HG02610 (cell line): ENCODE measurements around the gene TNF.
A peak's percentile ranks its signal among the peaks of the same experiment; 100 is the strongest.

ENCODE experiments used
- ATAC-seq: cut with Tn5 transposase; IDR thresholded peaks from one replicate; pipeline ENCODE4 v1.9.1; 2021; ENCODE audit warnings: mild to moderate bottlenecking, moderate library complexity; ENCODE audit not compliant: unreplicated experiment

Gene TNF

DNA sequence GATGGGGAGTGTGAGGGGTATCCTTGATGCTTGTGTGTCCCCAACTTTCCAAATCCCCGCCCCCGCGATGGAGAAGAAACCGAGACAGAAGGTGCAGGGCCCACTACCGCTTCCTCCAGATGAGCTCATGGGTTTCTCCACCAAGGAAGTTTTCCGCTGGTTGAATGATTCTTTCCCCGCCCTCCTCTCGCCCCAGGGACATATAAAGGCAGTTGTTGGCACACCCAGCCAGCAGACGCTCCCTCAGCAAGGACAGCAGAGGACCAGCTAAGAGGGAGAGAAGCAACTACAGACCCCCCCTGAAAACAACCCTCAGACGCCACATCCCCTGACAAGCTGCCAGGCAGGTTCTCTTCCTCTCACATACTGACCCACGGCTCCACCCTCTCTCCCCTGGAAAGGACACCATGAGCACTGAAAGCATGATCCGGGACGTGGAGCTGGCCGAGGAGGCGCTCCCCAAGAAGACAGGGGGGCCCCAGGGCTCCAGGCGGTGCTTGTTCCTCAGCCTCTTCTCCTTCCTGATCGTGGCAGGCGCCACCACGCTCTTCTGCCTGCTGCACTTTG is at the start of gene TNF:
TNF (plus strand) TSS at position 231 of the 567 bp plus-strand sequence; CDS start at position 408, 177 bp downstream.
- no peak for ATAC-seq

DNA sequence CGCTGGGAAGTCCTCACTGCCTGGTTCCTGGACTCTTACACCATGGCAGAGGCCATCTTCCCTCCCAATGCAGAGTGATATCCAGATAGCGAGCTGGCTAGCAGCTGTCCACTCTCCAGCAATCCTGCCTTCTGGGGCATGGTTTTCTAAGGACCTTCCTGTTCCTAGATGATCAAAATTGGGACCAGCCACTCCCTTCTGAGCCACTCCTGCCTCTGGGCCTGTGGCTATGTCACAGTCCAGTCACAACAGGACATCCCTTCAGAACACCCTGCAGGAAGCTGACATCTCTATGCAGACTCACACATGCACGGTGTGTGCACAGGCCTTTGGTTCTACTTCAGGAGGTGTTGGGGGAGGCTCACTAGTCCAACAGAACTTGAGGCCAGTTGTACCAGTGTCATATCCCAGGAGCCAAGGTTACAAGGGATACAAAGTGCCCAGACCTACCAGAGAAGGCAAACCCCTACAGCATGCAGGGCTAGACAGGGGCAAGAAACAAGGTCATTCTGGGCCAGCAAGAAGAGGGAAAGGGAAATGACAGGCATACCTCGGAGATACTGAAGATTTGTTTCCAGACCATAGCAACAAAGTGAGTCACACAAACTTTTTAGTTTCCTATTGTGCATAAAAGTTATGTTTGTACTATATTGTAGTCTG is 49.3 kb upstream of the TNF start:
- no peak for ATAC-seq

DNA sequence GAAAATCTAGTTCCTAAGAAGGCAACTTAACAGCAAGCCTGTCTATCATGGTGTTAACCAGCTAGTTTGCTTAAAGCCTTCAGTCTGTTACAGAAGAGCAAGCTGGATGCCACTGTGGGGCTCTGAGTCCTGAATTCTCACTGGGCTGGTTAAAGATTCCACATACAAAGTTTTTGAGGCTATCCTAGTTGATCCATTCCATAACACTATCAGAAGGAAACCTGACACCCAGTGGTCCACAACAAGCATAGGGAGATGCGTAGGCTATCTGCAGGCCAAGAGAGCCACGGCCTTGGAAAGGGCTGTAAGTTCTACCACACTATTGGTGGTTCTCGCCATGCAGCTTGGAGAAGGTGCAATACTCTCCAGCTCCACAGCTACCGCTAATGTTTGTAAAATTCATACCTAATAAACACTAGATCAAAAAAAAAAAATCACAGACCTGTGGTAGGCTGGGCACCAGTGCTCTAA is 47.0 kb upstream of the TNF start:
- ATAC-seq, result no peak

DNA sequence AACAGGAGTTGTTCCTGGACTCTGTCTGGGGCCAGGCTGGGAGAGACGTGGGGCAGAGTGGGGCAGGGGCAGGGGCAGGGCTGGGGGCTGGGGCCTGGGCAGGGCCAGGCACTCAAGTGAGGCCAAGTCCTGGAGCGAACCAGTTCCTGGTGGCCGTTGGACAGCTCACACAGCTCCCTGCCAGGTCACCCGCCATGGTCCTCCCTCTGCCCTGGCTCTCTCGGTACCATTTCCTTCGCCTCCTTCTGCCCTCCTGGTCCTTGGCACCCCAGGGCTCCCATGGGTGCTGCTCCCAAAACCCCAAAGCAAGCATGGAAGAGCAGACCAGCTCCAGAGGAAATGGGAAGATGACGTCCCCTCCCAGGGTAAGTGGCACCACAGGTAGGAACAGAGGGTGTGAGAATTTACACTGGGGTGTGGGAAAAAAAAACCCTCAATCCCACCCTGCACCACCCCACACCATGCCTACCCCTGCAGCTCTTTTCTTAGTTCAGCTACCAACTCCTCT is 46.5 kb upstream of the TNF start, which contains the start of gene MCCD1:
MCCD1 (plus strand) TSS at position 142 of the 508 bp plus-strand sequence; CDS start at position 195, 53 bp downstream.
- ATAC-seq, result no peak

DNA sequence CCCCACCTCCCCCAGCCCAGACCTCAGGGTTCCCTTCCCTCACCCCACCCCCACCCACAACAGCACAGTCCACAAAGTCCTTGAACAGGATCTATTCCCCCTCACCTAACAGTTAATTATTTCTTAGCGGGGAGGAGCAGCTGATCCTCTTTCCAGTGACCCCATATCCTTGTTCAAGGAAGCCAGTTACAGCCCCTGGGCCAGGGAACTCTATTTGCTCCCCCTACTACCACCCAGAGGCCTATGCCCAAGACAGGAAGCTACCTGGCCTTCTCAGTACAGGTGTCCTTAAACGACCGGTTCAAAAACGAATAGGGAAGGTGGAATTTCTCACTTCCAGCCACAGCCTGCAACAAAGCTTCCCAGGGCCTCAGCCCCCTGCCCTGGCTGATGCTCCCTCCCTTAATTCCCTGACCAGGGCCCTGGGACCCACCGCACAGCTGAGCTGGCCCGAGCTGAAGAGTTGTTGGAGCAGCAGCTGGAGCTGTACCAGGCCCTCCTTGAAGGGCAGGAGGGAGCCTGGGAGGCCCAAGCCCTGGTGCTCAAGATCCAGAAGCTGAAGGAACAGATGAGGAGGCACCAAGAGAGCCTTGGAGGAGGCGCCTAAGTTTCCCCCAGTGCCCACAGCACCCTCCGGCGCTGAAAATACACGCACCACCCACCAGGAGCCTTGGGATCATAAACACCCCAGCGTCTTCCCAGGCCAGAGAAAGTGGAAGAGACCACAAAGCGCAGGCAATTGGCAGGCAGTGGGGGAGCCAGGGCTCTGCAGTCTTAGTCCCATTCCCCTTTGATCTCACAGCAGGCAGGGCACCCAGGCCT is 45.8 kb upstream of the TNF start:
- no peak for ATAC-seq

DNA sequence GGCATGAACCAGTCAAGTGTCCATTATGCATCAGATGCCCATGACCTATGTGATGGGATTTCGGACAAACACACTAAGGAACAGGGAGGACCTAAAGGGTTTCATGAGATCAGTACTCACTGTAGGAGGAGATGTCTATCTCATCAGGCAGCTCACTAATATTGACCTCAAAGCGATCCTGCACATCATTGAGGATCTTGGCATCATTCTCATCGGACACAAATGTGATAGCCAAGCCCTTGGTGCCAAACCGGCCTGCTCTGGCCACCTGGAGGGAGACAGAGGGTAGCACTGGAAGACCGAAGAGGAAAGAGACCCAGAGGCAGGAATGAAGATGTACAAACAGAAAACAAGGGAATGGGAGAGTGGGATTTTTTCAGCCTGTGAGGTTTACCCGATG is 44.7 kb upstream of the TNF start:
- no peak for ATAC-seq

DNA sequence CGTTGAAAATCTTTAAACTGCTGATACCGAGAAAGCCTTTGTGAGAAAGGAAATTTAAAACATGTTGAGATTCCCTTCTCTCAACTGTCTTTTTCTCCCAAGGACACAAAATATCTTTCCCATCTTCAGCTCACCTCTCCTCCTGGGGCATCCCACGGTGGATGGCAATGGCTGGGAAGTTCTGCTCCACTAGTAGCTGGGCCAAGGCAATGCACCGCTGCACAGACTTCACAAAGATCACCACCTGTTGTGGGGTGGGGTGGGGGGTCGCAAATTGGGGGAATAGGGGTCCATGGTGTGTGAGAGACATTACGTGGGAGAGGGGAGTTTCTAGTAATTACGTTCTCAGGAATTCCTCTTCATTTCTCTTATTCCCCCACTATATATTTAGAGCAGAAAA is 44.2 kb upstream of the TNF start:
- no peak for ATAC-seq

DNA sequence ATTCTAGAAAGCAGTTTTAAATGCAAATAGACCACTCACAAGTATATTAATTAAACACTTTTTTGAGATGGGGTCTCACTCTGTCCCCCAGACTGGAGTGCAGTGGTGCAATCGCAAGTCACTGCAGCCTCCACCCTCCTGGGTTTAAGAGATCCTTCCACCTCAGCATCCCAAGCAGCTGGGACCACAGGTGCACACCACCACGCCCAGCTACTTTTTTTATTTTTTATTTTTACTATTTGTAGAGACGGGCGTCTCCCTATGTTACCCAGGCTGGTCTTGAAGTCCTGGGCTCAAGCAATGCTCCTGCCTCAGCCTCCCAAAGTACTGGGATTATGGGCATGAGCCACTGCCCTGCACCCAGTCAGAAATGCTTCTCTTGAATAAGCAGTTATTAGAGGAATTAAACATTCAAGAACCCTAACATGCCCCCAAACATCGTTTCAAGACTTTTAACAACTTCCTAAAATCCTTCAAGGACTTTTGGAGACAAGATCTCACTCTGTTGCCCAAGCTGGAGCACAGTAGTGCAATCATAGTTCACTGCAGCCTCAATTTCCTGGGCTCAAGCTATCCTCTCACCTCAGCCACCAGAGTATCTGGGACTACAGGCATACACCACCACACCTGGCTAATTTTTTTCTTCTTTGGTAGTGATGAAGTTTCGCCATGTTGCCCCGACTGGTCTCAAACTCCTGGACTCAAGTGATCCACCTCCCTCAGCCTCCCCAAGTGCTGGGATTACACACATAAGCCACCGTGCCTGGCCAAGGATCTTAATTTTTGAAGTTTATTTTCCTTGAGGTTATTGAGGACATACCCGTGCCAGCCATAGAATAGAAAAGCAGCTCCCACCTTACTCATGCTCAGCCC is 43.4 kb upstream of the TNF start:
- no peak for ATAC-seq

DNA sequence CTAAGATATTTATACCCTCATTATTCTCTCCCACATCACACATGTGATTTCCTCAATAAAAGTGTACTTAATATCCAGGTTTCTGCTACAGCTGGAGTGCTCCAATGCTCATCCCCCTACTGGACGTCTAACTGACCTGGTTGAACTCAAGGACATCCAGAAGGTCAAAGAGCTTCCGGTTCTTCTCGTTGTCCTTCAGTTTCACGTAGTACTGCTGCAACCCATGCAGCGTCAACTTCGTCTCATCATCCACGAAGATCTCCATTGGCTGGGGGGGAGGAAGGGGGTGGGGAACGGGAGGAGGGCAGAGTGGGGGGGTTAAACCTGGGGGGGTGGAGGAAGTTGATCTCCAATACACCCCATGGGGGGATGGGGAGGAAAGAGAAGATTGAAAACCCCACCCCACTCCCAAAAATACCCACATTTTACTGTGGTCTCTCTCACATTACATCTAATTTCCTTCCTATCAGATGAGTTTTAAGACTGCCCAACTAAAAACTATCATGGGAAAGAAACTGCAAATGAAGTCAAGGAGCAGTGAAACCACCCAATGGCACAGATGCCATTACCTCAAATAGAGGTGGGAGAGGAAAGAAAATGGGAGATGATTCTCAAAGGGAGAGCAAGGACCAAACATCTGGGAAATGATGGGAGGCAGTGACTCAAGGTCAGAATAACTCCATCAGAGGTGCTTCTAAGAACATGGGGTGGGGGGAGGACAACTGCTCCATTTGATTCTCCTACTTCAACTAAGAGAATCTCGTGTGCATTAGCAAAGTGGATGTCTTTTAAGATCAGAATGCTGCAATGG is 42.5 kb upstream of the TNF start:
- ATAC-seq, result no peak

DNA sequence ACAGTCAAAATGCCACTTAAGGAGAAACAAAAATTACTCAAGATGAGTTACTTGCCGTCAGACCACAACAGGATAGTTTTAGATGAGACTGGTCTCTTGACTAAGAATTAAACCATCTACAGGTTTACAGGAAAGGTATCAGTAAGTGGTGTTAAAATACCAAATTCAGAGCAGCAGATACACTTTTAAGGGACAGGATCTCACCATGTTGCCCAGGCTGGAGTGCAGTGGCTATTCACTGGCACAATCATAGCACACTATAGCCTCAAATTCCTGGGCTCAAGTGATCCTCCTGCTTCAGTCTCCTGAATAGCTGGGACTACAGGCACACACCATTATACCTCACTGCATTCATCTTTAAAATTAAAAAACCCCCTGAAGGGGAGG is 41.9 kb upstream of the TNF start:
- ATAC-seq, result no peak

DNA sequence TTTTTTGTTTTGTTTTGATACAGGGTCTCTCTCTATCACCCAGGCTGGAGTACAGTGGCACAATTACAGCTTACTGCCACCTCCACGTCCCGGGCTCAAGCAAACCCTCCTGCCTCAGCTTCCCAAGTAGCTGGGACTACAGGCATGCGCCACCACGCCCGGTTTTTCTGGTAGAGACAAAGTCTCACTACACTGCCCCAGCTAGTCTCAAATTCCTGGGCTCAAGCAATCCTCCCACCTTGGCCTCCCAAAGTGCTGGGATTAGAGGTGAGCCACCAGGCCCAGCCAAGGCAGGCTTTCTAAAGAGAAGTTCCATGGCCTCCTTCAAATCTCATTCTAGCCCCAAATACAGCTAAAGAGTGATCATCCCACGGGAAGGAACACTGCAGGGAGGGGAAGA is 41.4 kb upstream of the TNF start:
- no peak for ATAC-seq

DNA sequence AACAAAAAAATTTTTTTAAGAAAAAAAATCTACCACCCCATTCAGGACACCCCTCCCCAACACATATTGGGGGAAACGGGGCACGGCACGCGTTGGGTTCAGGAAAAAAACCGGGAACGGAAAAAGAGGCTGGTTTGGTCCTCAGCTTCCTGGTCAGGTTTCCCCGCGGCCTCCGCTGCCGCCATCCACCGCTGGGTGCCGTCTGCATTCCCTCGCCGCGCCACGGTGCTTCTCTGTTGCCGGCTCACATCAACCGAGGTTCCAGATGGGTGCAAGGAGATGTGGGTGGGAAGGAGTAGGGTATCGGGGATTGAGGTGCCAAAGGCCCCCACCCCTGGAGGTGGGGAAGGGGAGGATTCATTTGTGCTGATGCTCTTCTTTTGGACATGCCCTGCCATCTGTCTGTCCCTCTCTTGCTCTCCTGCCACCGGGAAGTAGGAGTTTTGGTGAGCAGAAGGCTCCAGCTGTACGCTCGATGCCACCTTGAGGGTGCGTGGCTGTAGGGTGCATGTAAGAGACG is 40.8 kb upstream of the TNF start:
- no peak for ATAC-seq

DNA sequence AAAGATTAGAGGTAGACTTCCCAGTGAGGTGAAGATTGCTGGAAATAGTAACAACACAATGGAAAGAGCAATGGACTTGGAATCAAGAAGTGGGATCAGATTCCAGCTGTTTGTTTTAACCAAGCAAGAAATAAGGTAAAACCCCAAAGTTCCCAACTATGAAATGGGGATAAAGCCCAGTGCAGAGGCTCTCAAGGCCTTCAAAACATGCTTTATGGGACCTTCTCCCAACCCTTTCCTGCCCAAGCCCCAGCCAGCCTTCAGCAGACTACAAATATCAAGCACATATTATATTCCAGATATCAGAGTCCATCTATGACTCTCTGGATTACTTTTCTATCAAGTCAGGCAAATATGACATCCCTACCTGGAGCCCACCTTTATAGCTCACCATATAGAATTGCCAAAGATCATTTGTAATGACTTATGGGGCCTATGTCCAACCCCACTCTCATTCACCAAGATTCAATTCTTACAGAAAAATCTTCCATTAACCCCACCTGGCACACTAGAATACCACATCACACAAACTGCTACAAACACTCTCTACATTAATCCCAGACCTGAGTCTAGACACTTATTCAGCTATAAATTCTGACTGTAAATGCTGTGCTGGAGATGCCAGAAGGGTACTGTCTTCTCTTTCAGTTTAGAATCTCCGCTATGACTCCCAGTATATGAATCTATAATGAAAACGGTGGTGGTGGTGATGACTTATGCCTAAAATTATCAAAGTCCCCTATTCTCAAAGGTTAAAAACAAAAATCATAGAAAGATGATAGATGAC is 39.6 kb upstream of the TNF start:
- ATAC-seq, result no peak

DNA sequence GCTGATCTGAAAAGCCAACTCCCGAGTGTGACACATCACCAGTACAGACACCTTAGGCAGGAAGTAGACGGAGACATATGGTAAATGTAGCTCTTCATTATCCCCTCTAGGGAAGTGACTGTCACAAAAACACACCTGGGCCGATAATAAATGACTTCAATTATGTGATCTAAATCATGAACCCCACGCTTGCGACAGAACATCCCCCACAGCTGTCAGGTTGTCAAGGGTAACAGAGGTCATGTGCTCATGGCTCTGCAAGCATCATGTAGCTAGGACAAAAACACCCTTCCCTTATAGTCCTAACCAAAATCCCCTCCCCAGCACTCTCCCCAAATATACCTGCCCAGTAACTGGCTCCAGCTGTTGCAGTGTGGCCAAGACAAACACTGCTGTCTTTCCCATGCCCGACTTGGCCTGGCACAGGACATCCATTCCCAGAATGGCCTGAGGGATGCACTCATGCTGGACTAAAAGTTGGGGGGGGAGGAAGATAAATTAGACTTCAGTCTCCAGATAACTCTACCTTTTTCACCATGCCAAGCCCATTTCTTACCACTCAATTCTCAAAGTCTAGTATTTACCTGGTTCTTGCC is 36.5 kb upstream of the TNF start:
- ATAC-seq, result no peak

DNA sequence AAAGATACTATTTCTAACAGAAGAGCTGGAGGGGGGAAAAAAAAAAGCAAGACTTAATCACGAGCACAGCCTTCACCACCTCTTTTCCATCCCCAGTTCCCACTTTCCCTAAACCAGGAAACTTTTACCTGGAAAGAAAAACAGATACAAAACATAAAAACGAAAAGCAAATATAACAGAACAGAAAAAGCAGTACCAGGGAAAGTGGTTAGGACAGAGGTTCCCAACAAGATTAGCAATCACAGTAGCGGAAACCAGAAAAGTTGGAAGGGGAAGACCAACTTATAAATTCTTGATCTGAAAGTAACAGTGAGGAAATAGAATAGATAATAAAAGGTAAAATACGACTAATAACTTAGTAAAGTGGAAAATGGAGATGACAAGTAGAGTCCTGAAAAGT is 34.7 kb upstream of the TNF start:
- no peak for ATAC-seq

DNA sequence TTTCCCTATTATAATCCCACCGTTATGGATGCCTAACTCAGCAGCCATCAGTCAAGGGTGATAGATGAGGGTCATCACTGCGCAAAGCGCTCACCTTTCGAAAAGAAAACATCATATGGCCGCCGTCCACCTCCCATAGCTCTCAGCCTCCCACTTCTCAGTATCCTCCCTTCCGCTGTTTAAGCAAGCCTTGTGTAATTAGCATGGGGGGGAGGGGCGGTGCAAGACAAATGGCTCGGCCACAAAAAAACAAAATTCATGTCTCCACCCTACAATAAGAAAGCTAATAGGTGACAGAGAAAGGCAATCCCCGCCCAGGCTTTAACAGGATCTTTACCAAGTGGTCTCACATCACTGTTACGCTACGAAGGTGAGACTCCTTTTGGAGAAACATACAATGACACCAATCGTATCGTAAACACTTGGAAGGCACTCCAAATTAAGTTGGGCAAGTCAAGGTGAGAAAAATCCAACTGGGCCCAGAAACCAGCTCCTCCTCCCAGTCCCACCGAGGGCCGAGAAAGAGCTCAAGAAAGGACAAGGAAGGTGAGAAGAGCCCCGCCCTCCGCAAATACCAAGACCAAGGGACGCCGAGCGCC is 34.2 kb upstream of the TNF start:
- ATAC-seq, result no peak

DNA sequence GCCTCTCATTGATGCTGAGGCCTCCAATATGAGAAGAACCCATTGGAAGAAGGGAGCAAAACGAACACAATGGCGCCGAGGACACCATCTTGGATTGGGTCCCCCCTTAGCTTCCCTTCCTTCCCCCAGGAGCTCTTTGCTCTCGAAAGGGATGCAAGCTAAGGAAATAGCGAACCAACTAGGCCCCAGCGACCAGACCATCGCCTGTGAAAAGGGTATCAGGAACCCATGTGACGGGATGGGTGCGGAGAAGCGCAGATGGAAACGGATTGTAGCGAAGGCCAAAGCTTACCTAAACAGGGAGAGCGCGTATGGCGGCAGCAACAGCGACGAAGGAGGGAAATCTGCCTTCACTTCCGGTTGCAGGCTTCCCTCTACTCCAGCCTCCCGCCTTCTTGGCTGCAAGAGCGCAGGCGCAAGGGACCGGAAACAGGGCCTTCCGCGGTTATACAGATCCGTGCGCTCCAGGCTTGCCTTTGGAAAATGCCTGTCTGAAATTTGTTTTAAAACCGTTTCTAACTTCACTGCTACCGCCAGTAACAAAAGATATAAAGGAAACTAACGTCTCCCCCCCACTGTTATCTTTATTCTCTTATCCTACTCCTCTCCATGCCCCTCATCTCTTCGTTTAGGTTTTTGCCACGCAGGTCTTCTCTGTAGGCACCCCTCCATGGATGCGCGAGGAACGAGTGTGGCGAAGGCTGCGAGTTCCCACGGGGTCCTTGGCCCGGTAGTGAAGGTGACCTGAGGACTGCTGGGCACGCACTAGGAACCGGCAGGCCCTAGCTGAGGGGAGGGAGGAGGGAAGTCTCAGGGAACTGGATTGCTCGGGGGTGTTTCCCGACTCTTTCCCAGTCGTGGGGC is 33.5 kb upstream of the TNF start, which contains the start of gene DDX39B:
DDX39B (minus strand) TSS at position 346 of the 864 bp plus-strand sequence. CDS start 1,471 bp downstream, outside the sequence.
- ATAC-seq, result peak; percentile 63
